ENCODE results near the gene FPR2.

DNA sequence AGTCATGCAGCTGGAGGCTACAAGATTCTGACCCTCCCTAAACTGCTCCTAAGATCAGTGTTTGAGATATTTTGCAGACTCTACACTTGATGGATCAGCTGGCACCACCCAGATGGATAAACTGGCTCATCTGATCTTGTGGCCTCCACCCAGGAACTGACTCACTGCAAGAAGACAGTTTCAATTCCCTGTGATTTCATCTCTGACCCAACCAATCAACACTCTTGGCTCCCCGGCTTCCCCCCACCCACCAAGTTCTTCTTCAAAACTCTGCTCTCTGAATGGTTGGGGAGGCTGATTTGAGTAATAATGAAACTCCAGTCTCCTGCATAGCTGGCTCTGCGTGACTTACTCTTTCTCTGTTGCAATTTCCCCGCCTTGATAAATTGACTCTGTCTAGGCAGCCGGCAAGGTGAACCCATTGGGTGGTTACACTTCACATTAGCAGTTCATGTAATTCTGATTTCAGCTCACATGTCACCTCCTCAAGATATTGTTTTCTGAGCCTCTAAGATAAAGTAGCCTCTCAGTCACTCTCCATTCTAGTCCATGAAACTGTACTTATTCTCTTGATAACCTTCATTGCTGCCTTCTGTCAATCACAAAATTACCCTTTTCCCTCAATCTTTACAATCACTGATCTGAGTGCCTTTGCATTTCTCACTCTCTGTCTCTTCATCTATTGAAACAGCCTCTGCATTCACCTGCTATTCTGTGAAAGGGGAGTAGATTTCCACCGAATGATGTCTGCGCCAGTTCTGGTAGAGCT lies 24.1 kb downstream of the FPR2 start:
- TF ChIP-seq, protein P1, sequence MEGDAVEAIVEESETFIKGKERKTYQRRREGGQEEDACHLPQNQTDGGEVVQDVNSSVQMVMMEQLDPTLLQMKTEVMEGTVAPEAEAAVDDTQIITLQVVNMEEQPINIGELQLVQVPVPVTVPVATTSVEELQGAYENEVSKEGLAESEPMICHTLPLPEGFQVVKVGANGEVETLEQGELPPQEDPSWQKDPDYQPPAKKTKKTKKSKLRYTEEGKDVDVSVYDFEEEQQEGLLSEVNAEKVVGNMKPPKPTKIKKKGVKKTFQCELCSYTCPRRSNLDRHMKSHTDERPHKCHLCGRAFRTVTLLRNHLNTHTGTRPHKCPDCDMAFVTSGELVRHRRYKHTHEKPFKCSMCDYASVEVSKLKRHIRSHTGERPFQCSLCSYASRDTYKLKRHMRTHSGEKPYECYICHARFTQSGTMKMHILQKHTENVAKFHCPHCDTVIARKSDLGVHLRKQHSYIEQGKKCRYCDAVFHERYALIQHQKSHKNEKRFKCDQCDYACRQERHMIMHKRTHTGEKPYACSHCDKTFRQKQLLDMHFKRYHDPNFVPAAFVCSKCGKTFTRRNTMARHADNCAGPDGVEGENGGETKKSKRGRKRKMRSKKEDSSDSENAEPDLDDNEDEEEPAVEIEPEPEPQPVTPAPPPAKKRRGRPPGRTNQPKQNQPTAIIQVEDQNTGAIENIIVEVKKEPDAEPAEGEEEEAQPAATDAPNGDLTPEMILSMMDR (conservative IDR thresholded peaks at IDR 0.05; ENCODE audit: low read depth in 2 of 2): no peak
- TF ChIP-seq, protein P2, sequence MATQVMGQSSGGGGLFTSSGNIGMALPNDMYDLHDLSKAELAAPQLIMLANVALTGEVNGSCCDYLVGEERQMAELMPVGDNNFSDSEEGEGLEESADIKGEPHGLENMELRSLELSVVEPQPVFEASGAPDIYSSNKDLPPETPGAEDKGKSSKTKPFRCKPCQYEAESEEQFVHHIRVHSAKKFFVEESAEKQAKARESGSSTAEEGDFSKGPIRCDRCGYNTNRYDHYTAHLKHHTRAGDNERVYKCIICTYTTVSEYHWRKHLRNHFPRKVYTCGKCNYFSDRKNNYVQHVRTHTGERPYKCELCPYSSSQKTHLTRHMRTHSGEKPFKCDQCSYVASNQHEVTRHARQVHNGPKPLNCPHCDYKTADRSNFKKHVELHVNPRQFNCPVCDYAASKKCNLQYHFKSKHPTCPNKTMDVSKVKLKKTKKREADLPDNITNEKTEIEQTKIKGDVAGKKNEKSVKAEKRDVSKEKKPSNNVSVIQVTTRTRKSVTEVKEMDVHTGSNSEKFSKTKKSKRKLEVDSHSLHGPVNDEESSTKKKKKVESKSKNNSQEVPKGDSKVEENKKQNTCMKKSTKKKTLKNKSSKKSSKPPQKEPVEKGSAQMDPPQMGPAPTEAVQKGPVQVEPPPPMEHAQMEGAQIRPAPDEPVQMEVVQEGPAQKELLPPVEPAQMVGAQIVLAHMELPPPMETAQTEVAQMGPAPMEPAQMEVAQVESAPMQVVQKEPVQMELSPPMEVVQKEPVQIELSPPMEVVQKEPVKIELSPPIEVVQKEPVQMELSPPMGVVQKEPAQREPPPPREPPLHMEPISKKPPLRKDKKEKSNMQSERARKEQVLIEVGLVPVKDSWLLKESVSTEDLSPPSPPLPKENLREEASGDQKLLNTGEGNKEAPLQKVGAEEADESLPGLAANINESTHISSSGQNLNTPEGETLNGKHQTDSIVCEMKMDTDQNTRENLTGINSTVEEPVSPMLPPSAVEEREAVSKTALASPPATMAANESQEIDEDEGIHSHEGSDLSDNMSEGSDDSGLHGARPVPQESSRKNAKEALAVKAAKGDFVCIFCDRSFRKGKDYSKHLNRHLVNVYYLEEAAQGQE (IDR thresholded peaks at IDR 0.05; ENCODE audit: unreplicated experiment): no peak
- TF ChIP-seq CREB1 (CRISPR knock-in tag; IDR thresholded peaks at IDR 0.05; ENCODE audit: low read depth) (no peak), POLR2AphosphoS5 (IDR thresholded peaks at IDR 0.05; ENCODE audit: low read depth) (no peak), EZH2 (IDR thresholded peaks at IDR 0.05; ENCODE audit: low read depth, unreplicated experiment) (no peak), EZH2phosphoT487 (IDR thresholded peaks at IDR 0.05; ENCODE audit: unreplicated experiment) (no peak), JUNB (IDR thresholded peaks at IDR 0.05; ENCODE audit: unreplicated experiment) (no peak), NANOG (IDR thresholded peaks at IDR 0.05; ENCODE audit: borderline replicate concordance) (no peak), ZNF331 (CRISPR knock-in tag; IDR thresholded peaks at IDR 0.05; ENCODE audit: low read depth) (no peak), ZNF114 (CRISPR knock-in tag; IDR thresholded peaks at IDR 0.05) (no peak)
- TF ChIP-seq, protein P3, sequence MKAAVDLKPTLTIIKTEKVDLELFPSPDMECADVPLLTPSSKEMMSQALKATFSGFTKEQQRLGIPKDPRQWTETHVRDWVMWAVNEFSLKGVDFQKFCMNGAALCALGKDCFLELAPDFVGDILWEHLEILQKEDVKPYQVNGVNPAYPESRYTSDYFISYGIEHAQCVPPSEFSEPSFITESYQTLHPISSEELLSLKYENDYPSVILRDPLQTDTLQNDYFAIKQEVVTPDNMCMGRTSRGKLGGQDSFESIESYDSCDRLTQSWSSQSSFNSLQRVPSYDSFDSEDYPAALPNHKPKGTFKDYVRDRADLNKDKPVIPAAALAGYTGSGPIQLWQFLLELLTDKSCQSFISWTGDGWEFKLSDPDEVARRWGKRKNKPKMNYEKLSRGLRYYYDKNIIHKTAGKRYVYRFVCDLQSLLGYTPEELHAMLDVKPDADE (IDR thresholded peaks at IDR 0.05): no peak
